ENCODE results near the gene KCNK1.
"Not testable (repeated sequence)": the region's sequence is repeated elsewhere in the genome, so short reads cannot be mapped to it uniquely, and the experiment has no call there.

KCNK1 gene

DNA sequence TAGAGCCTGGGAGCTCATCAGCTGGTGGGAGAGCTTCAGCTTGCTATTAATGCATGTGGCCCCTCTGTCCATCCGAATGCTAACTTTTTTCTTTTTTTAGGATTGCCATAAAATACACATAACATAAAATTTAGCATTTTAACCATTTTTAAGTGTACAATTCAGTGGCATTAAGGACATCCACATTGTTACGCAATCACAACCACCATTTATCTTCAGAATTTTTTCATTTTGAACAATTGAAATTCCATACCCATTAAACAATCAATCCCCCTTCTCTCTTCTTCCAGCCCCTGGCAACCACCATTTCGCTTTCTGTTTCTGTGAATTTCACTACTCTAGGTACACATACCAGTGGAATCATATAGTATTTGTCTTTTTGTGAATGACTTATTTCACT lies 4.9 kb upstream of the KCNK1 start:
- DNase-seq = no peak

DNA sequence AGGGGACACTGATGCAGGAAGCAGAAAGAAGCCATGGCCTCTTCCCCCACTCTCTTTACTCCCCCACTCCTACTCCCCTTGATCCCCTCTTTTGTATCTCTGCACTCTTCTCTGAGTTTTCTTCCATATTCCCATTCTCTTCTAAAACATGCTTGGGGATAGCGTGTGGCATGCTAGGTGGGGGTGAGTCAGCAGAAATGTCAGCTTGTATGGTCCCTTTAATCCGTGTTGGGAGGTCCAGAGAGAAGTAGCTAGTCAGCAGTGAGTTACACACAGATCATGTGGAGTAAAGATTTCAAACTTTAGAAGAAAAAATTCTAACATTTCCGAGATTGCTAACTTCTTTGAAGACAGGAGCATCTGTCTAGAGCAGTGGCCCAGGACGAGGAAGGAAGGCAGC lies 4.0 kb upstream of the KCNK1 start:
- no peak for DNase-seq

DNA sequence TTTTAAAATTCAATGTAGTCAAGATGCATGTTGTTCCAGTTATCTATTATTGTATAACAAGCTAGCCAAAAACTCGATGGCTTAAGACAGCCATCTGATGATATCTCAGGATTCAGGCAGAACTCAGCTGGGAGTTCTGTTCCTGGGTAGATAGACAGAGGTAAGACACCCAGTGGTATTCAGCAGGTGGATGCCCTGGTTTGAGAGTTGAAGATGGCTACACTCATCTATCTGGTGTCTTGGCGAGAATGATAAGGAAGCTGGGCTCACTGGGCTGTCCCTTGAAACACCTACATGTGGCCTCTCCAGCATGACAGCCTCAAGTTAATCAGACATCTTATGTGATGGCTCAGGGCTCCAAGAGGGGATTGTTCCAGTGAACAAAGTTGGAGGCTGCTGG lies 3.3 kb upstream of the KCNK1 start:
- no peak for DNase-seq

DNA sequence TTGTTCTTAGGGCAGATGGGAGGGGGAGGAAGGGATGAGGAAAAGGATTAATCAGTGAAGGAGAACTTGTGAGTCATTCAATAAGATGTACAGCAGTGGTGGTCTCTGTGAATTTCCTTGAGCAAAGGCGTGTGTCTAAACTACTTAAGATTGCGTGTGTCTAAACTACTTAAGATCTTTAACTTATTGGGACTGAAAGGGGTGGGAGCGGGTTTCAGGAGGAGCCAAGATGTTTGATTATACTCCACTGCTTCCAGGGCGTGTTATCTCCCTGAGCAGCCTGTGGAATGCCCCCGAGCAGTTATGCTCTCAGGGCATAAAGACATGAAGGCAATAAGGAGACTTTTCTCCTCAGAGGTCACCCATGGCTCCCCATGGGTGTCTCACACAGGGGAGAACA lies 2.5 kb upstream of the KCNK1 start:
- DNase-seq = not testable (repeated sequence)

DNA sequence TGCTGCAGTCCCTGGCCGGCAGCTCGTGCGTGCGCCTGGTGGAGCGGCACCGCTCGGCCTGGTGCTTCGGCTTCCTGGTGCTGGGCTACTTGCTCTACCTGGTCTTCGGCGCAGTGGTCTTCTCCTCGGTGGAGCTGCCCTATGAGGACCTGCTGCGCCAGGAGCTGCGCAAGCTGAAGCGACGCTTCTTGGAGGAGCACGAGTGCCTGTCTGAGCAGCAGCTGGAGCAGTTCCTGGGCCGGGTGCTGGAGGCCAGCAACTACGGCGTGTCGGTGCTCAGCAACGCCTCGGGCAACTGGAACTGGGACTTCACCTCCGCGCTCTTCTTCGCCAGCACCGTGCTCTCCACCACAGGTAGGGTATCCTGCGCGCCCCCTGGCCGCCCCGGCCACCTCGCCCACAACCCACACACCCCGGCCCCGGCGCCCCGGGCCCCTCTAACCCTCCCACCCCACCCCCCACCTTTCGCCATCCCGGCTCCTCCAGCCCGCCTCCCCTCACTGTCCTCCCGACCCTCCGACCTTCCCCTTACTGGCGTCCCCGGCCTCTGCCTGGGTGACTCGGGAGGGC lies 352 bp downstream of the KCNK1 start:
- peak; percentile 3 for DNase-seq

DNA sequence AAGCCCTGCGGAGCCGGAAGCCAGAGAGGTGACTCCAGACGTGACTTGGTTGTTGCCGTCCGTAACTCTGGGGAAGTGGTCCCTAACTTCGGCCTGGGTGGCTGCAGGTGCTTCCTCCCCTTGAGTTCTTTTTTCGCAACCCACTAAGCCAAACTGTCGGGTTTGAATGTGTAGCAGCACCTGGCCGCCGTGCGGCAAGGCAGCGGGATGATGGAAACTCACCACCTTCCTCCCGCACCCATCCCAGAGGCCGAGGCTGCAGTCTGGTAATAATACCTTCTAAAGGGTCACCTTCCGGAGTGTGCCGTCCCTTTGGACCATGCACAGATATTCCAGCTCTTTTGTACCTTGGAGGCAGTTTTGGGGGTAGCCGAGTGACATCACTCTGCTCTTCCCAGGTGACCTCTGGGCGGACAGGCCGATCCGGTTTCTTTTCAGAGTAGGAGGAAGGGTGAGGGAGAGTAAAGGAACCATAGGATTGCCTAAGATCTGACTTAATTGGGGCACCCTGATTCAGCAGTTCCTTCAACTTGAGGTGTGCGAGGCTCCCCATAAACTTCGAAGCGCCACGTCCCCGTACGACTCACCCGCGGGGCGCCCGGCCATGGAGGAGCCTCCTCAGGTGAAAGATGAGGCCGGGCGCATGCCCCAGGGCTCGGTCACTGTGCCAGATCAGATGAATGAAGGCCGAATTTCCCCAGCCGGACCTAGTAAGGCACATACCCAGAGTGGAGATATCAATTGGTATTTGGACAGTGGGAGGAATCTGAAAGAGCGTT lies 1.0 kb downstream of the KCNK1 start:
- no peak for DNase-seq

DNA sequence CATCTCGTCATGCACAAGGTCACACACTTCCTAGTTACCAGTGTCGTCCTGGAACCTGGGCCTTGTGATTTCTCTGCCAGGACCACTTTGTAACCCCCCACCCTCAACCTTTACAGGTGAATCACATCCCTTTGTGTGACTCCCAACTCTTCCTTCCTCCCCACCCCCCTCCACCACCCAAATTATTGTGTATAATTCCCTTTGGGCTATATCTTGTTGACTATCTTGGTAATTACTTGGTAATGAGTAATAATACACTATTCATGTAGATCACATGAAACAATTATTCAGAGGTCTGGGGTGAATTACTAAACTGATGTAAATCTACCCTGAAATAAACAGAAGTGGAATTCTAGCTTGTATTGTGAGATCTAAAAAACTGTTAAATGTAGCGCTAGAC lies 1.7 kb downstream of the KCNK1 start:
- no peak for DNase-seq

DNA sequence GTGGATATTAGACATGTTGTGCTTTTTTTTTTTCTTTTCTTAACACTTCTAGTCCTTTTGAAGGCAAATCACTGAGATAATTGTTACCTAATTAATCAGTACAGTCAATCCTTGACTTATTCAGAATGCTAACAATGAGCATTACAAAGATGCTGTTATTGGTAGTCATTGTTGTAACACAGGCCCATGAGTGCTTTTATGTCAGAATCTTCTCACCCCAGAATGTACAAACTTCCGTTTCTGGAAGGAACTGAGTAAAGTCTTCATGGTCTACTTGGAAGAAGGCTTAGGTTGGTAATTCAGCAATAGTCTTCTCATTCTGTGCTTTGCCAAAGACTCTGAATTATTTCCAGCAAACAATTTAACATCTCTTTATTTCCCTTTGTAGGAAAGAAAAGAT lies 3.1 kb downstream of the KCNK1 start:
- no peak for DNase-seq

DNA sequence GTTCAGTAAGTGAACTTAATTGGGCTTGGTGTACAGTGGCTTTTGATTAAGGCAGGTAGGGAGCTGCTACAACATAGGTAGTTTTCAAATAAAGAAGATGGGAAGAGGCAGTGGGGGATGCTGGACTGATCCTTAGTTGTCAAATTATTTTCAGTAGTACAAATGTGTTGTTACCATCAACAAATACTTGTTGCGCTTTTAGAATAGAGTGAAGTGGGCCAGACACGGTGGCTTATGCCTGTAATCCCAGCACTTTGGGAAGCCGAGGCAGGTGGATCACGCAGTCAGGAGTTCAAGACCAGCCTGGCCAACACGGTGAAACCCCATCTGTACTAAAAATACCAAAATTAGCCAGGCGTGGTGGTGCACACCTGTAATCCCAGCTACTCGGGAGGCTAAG lies 5.5 kb downstream of the KCNK1 start:
- not testable (repeated sequence) for DNase-seq

DNA sequence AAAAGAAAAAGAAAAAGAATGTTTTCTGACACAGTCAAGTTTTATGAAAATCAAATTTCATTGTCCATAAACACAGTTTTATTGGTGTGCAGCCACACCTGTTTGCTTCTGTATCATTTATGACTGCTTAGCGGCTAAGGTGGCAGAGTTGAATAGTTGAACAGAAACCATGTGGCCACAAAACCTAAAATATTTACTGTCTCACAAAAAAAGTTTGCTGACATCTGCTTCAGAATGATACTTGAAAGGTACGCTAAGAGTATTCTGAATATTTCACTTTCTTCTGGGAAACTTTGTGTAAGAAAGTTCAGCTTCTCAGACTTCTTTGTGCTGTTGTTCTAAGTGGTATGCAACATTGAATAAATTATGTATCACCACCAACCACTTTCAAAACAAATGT lies 6.2 kb downstream of the KCNK1 start:
- DNase-seq = no peak

DNA sequence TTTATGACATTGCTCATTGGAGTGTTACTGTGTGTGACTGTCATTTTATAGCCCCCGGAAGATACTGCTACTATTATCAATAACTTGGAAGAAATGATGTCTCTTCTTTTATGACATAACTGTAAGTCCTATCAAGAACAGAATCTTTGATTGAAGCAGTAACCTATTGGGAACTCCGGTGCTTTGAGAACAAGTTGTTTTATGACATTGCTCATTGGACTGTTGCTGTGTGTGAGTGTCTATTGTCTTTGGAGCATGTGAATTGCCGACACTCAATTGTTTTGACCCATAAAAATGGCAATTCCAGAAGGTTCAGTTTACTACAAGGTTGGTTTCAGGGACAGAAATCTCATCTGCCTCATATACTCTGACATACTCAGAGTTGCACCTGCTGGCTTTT lies 8.0 kb downstream of the KCNK1 start:
- no peak for DNase-seq

DNA sequence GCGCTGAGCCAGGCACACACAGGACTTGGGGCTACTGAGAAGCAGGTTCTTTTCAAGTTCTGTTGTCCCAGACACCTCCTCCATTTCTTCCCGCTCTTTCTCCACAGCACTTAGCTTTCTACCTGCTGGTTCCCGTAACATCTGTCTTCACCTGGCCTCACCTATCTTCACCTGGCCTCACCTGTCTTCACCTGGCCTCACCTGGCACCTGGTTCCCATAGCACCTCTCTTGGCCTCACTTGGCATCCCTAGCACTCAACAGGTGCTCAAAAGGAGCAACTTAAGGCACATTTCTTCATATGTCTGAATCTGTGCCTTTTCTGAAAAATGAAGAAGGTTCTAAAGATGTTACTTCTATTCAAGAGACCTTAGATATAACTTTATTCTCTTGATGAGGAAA lies 10.4 kb downstream of the KCNK1 start:
- no peak for DNase-seq

DNA sequence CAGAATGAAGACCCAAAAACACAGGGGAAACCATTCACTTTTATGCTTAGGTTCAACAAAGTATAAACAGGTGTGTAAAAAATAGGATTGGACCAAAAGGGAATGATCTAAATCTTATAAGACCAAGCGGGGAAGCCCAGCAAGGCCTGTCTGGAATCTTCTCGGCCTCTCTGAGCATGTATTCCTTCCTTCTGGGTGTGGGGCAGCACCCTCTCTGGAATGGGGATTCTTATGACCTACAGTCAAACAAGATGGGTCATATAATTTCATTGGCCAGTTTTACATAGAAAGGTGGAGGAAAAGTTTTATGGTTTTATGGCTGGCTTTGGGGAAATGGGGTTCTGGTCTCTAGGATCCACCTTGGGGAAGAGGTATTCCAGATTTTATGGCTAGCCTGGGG lies 11.2 kb downstream of the KCNK1 start:
- no peak for DNase-seq

DNA sequence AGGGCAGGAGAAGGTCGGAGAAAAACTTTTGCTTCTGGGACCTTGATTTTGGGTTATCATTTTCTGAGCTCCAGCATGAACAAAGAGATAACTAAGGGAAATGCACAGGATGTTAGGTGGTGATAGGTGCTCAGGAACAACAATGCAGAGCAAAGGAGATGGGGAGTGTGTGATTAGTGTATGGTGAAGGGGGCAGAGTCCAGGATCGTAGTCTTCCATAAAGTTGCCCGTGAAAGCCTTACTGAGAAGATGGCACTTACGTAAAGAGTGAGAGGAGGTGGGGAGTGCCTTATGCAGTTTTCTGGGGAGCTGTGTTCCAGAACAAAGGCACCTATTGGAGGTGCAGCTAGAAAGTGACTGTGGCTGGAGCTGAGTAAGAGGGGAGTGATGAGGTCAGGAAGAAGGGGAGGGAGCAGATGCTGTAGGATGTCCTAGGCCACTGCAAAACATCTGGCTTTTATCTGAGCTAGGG lies 11.6 kb downstream of the KCNK1 start:
- no peak for DNase-seq

DNA sequence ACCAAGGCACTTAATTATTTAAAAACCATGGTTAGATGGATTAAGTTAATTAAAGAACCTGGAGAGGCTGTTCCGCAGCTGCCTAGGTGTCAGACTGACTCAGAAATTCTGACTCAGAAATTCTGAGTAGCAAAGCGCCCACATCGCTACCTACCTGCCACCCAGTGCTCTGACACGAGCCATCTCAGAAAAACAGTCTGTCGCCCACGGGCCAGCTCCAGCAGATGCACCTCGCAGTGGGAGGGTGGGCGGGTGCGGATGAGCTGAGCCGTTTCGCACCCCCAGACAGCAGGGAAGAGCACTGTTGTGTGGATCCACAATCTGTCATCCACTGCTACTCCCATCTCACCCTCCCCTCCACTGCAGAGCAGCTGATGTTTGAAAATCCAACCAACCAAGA lies 13.5 kb downstream of the KCNK1 start:
- no peak for DNase-seq

DNA sequence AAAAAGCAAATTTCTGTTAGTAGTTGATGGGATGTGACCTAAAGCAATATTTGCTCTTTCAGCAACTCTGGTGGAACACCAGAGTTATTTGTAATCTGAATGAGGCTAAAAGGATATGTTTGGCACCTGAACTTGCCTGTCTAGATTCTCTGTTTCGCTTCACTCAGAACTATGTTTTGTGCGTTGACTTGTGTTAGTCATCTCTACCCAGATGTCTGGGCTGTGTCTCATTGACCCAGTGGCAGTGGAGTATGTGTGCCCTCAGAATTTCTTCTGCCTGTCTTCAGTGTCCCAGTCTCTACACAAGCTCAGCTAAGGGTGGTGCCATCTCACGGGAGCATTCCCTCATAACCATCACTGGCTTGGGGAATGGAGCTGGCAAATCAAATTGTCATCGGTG lies 13.9 kb downstream of the KCNK1 start:
- no peak for DNase-seq

DNA sequence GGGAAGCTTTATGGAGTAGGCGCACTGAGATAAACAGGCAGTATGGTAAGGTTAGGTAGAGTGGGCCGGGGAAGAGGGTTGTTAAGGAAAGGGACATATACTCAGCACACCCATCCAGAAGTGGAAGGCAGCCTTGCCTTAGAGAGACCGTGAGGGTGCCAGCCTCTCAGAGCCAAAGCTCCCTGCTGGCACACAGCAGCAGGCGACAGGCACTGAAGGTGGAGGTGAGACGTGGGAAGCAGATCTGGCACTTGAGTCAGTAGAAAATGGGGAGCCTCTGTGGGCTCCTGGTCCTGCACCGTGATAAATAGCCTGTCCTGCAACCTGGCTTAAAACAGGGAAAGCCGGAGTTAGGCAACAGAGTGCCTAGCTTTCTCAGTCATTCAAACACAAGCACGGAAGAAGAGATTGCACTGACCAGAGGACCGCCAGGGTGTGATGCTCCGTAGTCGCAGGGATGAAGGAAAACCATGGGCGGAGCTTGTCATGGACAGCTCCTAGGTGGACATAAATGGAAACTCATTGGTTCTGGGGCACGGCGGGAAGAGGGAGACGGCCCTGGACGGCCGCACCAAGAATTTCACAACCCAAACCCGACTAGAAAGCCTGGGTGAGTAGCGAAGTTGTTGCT lies 15.5 kb downstream of the KCNK1 start:
- DNase-seq = no peak

DNA sequence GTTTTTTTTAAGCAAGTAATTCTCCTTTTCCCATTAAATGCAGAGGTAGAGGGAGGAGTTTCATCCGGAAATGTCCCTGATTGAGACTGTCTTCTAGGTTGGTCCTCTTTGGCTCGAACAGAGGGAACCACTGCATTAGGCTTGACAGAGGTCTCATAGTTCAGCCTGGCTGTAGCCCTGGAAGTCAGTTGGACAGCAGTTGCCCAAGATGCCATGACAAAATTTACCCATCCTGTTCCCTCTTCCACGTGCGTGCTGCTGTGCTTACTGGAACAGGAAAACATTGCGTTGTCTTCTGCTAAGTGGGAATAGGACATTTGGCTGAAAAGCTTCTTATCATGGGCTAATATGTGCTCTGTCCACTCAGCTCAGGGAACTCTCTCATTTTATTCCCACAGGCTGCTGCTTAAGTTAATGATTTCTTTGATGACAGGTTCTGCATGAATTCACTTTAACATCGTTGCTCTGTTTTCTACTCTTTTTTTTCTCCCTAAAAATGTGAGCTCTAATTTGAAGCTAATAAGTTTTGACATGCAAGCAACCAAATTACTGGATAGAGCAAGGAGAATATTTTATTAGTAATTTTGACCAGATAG lies 18.0 kb downstream of the KCNK1 start:
- no peak for DNase-seq

DNA sequence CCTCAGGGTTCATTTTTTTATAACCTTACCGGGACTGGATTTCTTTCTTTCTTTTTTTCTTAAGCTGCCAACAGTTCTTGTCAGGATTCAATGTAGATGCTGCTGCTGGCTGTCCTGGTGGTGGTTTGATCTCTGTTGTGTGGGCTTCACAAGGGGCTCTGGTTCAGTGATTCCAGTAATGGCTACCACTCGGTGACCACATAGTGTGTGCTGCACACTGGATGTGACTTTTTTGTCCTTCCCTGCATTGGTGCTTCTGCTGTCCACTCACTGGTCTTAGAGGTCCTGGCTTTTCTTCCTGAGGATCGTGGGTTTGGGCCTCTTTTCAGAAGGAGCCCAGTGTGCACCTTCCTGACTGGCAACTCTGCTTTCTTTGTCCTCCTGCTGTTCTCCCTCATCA lies 18.5 kb downstream of the KCNK1 start:
- no peak for DNase-seq

DNA sequence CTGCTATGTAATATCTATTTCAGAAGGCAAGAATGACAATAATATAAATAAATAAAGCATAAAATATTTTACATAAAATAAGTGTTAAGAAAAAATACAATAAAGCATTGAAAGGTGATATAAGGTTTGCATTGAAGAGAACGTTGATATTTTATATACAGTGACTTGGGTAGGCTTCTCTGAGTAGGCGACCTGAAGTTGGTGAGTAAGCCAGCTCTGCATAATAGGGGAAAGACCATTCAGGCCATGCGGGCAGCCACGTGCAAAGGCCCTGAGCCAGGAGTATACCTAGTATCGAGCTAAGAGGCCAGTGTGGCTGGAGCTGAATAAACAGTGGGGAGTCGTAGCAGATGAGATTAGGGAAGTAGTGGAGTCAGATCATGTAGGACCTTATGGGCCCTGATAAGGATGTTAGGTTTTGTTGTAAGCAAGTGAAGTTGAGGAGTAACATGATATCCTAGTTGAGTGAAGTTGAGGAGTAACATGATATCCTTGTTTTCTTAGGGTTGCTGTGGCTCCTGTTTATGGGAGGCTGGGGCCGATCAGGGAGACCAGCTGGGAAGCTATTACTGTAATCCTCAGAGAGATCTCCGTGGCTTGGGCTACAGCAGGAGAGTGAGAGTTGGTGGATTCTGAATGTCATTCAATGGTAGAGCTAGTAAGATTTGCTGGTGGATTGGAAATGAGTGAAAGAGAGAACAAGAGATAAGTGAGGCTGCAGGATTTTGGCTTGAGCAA lies 22.0 kb downstream of the KCNK1 start:
- DNase-seq = no peak

DNA sequence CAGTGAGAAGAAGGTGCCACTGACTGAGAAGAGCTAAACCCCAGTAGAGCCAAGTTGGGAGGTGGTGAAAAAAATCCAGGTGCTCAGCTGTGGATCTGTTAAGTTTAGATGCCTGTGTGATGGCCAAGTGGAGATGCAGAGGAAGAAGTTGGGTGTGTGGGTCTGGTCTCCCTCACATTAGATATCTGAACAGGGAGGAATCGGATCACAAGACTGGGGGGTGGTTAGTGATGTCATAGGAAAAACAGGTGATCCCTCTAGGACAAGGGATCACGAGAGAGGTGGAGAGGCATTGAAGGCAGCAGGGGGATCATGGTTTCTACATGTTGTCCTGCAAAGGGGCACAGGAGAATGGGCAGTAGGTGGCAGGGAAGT lies 22.6 kb downstream of the KCNK1 start:
- no peak for DNase-seq

DNA sequence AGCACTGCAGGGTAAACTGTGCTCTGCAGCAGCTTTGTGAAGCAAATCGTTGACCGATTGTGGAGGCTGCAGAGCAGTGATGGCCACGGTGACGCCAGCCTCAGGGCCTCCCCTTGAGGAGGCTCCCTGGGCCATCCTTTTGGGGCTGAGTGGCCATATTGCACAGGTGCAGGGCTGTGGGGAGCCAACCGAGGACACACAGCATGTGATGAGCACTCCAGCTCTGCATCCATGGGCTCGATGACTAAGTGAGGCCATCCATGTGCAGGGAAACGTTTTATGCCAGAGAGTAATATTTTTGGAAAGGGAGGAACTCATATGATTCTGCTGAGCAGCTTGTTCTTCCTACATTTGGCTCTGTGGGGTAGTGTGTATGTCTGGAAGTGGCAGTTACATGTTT lies 24.6 kb downstream of the KCNK1 start:
- no peak for DNase-seq

DNA sequence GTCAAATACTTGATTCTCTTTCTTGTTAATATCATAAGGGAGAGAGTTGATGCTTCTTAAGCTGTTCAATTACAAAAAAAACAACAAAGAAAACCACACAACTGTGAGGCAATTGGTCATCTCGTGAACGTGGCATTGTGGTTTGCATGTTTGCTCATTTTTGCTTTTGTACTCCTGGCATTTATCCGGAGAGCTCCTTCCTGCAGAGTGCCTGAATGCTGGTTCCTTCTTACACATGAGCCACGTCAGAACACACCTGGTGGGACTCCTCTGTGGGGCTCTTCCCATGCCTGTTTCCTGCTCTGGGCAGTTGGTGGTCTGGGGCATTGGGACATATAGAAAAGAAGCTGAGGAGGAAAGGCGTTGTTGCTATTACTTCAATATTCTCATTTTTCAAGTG lies 25.7 kb downstream of the KCNK1 start:
- DNase-seq = no peak

Measured in NCI-H748 treated with DMSO at 0.1 percent for 48 hours (cell line).